Sigmoid colon (tissue), 7 donors: ENCODE data around the gene ADGRA3. TPM values are rescaled to one million over a fixed set of nuclear protein-coding genes. Genes with fewer than 3 reads are reported as not detected.

Source experiments
- DNase-seq: peaks from one replicate; pipeline ENCODE4 v3.0.0-alpha.2; 2019
- H3K27ac ChIP-seq, 4 donors: fragments of 200-600 bp; sonication (generic); one replicate each; pipeline ENCODE4 v1.5.1; 2016 to 2019; ENCODE audit warnings: mild to moderate bottlenecking in 1 of 4
- H3K27me3 ChIP-seq, 3 donors: fragments of 200-600 bp; sonication (generic); one replicate each; pipeline ENCODE4 v1.5.1; 2019; ENCODE audit warnings: mild to moderate bottlenecking in 1 of 3
- H3K36me3 ChIP-seq, 4 donors: fragments of 200-600 bp; sonication (generic); one replicate each; pipeline ENCODE4 v1.5.1; 2016 to 2019
- H3K4me1 ChIP-seq, 4 donors: fragments of 200-600 bp; sonication (generic); one replicate each; pipeline ENCODE4 v1.5.1; 2017 to 2019
- H3K4me3 ChIP-seq, 4 donors: fragments of 200-600 bp; sonication (generic); one replicate each; pipeline ENCODE4 v1.5.1; 2017 to 2019; ENCODE audit warnings: mild to moderate bottlenecking in 2 of 4, moderate library complexity in 1 of 4
- H3K9me3 ChIP-seq, 4 donors: fragments of 200-600 bp in 3 of 4; sonication (generic) in 3 of 4; one replicate each; pipeline versions ENCODE4 v1.5.1 to v1.6.1; 2013 to 2019
- CTCF ChIP-seq, 4 experiments: fragments of 450-650 bp in 3 of 4; fragments of 200-600 bp in 1 of 4; IDR thresholded peaks; one replicate each; pipeline ENCODE4 v1.5.1; 2016 to 2019; ENCODE audit warnings: antibody characterized with exemption in 4 of 4, mild to moderate bottlenecking in 3 of 4, moderate library complexity in 2 of 4
- EP300 ChIP-seq, 4 donors: sonication (generic); formaldehyde crosslinking; IDR thresholded peaks; one replicate each; pipeline ENCODE4 v1.6.1; 2017; ENCODE audit warnings: antibody characterized with exemption in 4 of 4
- POLR2A ChIP-seq, 2 donors: fragments of 450-650 bp; IDR thresholded peaks; one replicate each; pipeline ENCODE4 v1.6.1; 2016; ENCODE audit warnings: antibody characterized with exemption in 2 of 2, mild to moderate bottlenecking in 2 of 2, moderate library complexity in 2 of 2
- POLR2AphosphoS5 ChIP-seq, 4 donors: sonication (generic); formaldehyde crosslinking; IDR thresholded peaks; one replicate each; pipeline ENCODE4 v1.6.1; 2017; ENCODE audit warnings: antibody characterized with exemption in 4 of 4
- WGBS, 2 donors: extraction: QIAGEN DNeasy Blood & Tissue Kit; methylation state at CpG; one replicate each; pipeline ENCODE4 v1.1.7; 2013; 5-methylcytosine and 5-hydroxymethylcytosine counted together
- intact Hi-C: fragments of 100-400 bp; cut with DNase I; formaldehyde crosslinking; loops from one replicate; pipeline ENCODE4 v1.15.1; 2023
- polyA plus RNA-seq, 3 donors: library from polyadenylated mRNA; stranded (reverse); fragments of 200-250 nt; gene quantifications; one replicate each; pipeline ENCODE4 v1.2.3, GENCODE V29; 2013
- total RNA-seq, 4 donors: library from RNA; depleted of rRNA; stranded (reverse); fragments of >200 nt; gene quantifications; one replicate each; pipeline ENCODE4 v1.1.0, GENCODE V29; 2016
- donor health status: healthy with polysubstance abuse.
- donor health status: Bipolar disorder and iron deficiency.
- donor health status: healthy.

The ADGRA3 gene
- total and polyA plus RNA-seq, 7 donors: 4.4 to 86.1 (median 51.6) TPM

- Histone ChIP-seq H3K4me1 (peaks cover 0 to 88% (median 52%) of the 10 kb centered on the region in 4 donors), H3K27me3 (no peaks in the 10 kb centered on the region), H3K9me3 (no peaks in the 10 kb centered on the region), H3K4me3 (no peak overlapping the region), H3K27ac (no peak overlapping the region), H3K36me3 (no peaks in the 10 kb centered on the region)
- TF ChIP-seq EP300 (IDR thresholded peaks at IDR 0.05) (no peak), POLR2AphosphoS5 (IDR thresholded peaks at IDR 0.05) (no peak), CTCF (IDR thresholded peaks at IDR 0.05) (no peak), POLR2A (IDR thresholded peaks at IDR 0.05) (no peak)
- intact Hi-C loops: no loop called here
- DNase-seq: no peak
- WGBS, 2 donors: 84 to 93% methylated on average over 5 of the region's 5 CpGs
Observed at GRCh38 chr4:22487328-22487727, 28.5 kb downstream of the ADGRA3 start.

- H3K4me1 ChIP-seq: peaks cover 0 to 84% (median 54%) of the 10 kb centered on the region in 4 donors
Observed at GRCh38 chr4:22486276-22486675, 29.6 kb downstream of the ADGRA3 start.

GRCh38 chr4:22485737-22486136 is 30.1 kb downstream of the ADGRA3 start:
- no peak for DNase-seq
- 78 to 80% methylated on average over 4 of the region's 4 CpGs for WGBS, 2 donors
- Histone ChIP-seq H3K4me3 (no peak overlapping the region), H3K9me3 (no peaks in the 10 kb centered on the region), H3K36me3 (no peaks in the 10 kb centered on the region), H3K4me1 (peaks cover 0 to 84% (median 55%) of the 10 kb centered on the region in 4 donors), H3K27me3 (no peaks in the 10 kb centered on the region), H3K27ac (no peak overlapping the region)
- TF ChIP-seq CTCF (IDR thresholded peaks at IDR 0.05): no peak
- peak in 1 of 4 donors; percentile 25 for TF ChIP-seq POLR2AphosphoS5 (IDR thresholded peaks at IDR 0.05)
- intact Hi-C loops: no loop called here

More at GRCh38 chr4:22486276-22486675, 29.6 kb downstream of the ADGRA3 start:
- no peak overlapping the region for H3K4me3 ChIP-seq
- H3K36me3 ChIP-seq: no peaks in the 10 kb centered on the region
- no peaks in the 10 kb centered on the region for H3K27me3 ChIP-seq
- no peak for DNase-seq
- WGBS, 2 donors: 79 to 90% methylated on average over 4 of the region's 4 CpGs
- no peak for TF ChIP-seq POLR2AphosphoS5 (IDR thresholded peaks at IDR 0.05)
- no peak for TF ChIP-seq EP300 (IDR thresholded peaks at IDR 0.05)
- TF ChIP-seq CTCF (IDR thresholded peaks at IDR 0.05): no peak
- no peak for TF ChIP-seq POLR2A (IDR thresholded peaks at IDR 0.05)
- intact Hi-C loops: no loop called here
- no peak overlapping the region for H3K27ac ChIP-seq
- no peaks in the 10 kb centered on the region for H3K9me3 ChIP-seq

- WGBS, 2 donors: 1 to 25% methylated on average over 1 of the region's 1 CpG
- DNase-seq: no peak
- Histone ChIP-seq H3K4me1 (peaks cover 0 to 73% (median 46%) of the 10 kb centered on the region in 4 donors), H3K27ac (no peak overlapping the region), H3K9me3 (no peaks in the 10 kb centered on the region), H3K27me3 (no peaks in the 10 kb centered on the region), H3K36me3 (no peaks in the 10 kb centered on the region), H3K4me3 (no peak overlapping the region)
- no peak for TF ChIP-seq EP300 (IDR thresholded peaks at IDR 0.05)
- no peak for TF ChIP-seq POLR2AphosphoS5 (IDR thresholded peaks at IDR 0.05)
- TF ChIP-seq CTCF (IDR thresholded peaks at IDR 0.05): no peak
- no peak for TF ChIP-seq POLR2A (IDR thresholded peaks at IDR 0.05)
- intact Hi-C loops: no loop called here
Observed at GRCh38 chr4:22483551-22483981, 32.3 kb downstream of the ADGRA3 start.
